ENCODE results near the gene COG6. TPM values are rescaled to one million over a fixed set of nuclear protein-coding genes. Genes with fewer than 3 reads are reported as not detected.

COG6 gene
- total RNA-seq, 6 experiments from 2014 or later, result 8.6 to 15.2 (median 12.2) TPM

GRCh38 chr13:39779337-39780265 lies 124.1 kb downstream of the COG6 start:
- 62% methylated on average over 8 of the region's 8 CpGs for WGBS (ENCODE audit: insufficient coverage, low coverage, low lambda C conversion rate, missing lambda C conversion rate)
- Histone ChIP-seq H3K4me3 (no peak overlapping the region), H3K4me1 (no peaks in the 10 kb centered on the region), H3K27me3 (no peaks in the 10 kb centered on the region), H3K9me3 (no peaks in the 10 kb centered on the region), H3K36me3 (no peaks in the 10 kb centered on the region), H3K27ac (no peak overlapping the region)
- no peak for DNase-seq
- ATAC-seq, result no peak
- TF ChIP-seq POLR2A (IDR thresholded peaks at IDR 0.05), result no peak
- TF ChIP-seq, protein P1, sequence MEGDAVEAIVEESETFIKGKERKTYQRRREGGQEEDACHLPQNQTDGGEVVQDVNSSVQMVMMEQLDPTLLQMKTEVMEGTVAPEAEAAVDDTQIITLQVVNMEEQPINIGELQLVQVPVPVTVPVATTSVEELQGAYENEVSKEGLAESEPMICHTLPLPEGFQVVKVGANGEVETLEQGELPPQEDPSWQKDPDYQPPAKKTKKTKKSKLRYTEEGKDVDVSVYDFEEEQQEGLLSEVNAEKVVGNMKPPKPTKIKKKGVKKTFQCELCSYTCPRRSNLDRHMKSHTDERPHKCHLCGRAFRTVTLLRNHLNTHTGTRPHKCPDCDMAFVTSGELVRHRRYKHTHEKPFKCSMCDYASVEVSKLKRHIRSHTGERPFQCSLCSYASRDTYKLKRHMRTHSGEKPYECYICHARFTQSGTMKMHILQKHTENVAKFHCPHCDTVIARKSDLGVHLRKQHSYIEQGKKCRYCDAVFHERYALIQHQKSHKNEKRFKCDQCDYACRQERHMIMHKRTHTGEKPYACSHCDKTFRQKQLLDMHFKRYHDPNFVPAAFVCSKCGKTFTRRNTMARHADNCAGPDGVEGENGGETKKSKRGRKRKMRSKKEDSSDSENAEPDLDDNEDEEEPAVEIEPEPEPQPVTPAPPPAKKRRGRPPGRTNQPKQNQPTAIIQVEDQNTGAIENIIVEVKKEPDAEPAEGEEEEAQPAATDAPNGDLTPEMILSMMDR (IDR thresholded peaks at IDR 0.05), result no peak
- intact Hi-C loops (cut with DNase I), result no loop called here

- DNase-seq (no peak), ATAC-seq (no peak)
- H3K4me1 ChIP-seq, result no peaks in the 10 kb centered on the region
- intact Hi-C loops (cut with DNase I), result no loop called here
- H3K4me3 ChIP-seq, result no peak overlapping the region
- H3K27me3 ChIP-seq, result no peaks in the 10 kb centered on the region
- H3K27ac ChIP-seq, result no peak overlapping the region
- no peaks in the 10 kb centered on the region for H3K9me3 ChIP-seq
- WGBS (ENCODE audit: insufficient coverage, low coverage, low lambda C conversion rate, missing lambda C conversion rate), result 73% methylated on average over 6 of the region's 6 CpGs
- no peaks in the 10 kb centered on the region for H3K36me3 ChIP-seq
- no peak for TF ChIP-seq POLR2A (IDR thresholded peaks at IDR 0.05)
- TF ChIP-seq, protein P1 (IDR thresholded peaks at IDR 0.05), result no peak
These were observed 125.2 kb downstream of the COG6 start for GRCh38 chr13:39780711-39781110.

DNA sequence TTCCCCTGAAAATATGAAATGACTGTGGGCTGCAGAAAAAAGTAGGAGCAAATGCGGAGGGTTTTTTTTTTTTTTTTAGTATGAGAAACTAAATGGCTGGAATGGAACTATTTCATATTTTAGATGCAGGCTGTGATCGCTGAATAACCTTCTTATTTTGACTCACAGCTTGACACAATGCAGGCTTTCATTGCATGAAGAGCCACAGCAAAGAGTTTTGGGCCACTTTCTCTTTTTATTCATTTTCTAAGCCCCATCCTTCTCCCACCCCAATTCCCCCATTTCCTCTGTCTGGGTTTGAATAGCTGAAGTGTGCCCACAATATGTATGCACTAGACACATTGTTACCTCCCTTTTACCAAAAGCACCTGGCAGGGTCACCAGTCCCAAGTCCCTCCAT lies 125.9 kb downstream of the COG6 start:
- Histone ChIP-seq H3K4me3 (no peak overlapping the region), H3K9me3 (no peaks in the 10 kb centered on the region), H3K4me1 (no peaks in the 10 kb centered on the region), H3K27me3 (no peaks in the 10 kb centered on the region), H3K27ac (no peak overlapping the region), H3K36me3 (no peaks in the 10 kb centered on the region)
- no peak for ATAC-seq
- TF ChIP-seq, protein P1 (IDR thresholded peaks at IDR 0.05), result no peak
- TF ChIP-seq POLR2A (IDR thresholded peaks at IDR 0.05), result no peak
- DNase-seq, result no peak
- WGBS (ENCODE audit: insufficient coverage, low coverage, low lambda C conversion rate, missing lambda C conversion rate), result 62% methylated on average over 2 of the region's 2 CpGs
- intact Hi-C loops (cut with DNase I), result no loop called here

DNA sequence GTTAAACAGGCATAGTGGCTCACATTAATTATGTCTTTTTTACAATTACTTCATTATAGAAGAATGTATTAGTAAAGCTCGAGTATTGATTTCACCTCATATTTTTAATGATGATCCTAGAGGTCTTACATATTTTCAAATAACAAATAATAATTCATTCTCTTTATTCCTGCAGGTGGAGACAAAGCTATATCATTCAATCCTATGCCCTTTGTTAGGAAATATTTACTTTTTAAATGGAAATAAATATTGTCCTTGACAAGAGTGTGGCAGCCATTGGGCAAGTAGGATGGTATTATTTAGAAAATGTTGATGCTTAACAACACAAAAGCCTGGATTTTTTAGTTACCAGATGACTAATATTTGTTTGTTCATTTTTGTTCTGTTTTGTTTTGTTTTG lies 127.6 kb downstream of the COG6 start:
- ATAC-seq, result no peak
- TF ChIP-seq, protein P1 (IDR thresholded peaks at IDR 0.05), result no peak
- no peak for TF ChIP-seq POLR2A (IDR thresholded peaks at IDR 0.05)
- Histone ChIP-seq H3K36me3 (no peaks in the 10 kb centered on the region), H3K27me3 (no peaks in the 10 kb centered on the region), H3K9me3 (no peaks in the 10 kb centered on the region), H3K4me1 (no peaks in the 10 kb centered on the region), H3K4me3 (no peak overlapping the region), H3K27ac (no peak overlapping the region)
- WGBS (ENCODE audit: insufficient coverage, low coverage, low lambda C conversion rate, missing lambda C conversion rate), result 68% methylated on average over 1 of the region's 1 CpG
- no peak for DNase-seq
- intact Hi-C loops (cut with DNase I), result no loop called here
